HG03342 (cell line): Measurements from ENCODE around the gene PSMB1.

Experiments
- ATAC-seq: cut with Tn5 transposase; IDR thresholded peaks from one replicate; pipeline ENCODE4 v1.9.1; 2021; ENCODE audit warnings: mild to moderate bottlenecking, moderate library complexity; ENCODE audit not compliant: unreplicated experiment

PSMB1 gene

DNA sequence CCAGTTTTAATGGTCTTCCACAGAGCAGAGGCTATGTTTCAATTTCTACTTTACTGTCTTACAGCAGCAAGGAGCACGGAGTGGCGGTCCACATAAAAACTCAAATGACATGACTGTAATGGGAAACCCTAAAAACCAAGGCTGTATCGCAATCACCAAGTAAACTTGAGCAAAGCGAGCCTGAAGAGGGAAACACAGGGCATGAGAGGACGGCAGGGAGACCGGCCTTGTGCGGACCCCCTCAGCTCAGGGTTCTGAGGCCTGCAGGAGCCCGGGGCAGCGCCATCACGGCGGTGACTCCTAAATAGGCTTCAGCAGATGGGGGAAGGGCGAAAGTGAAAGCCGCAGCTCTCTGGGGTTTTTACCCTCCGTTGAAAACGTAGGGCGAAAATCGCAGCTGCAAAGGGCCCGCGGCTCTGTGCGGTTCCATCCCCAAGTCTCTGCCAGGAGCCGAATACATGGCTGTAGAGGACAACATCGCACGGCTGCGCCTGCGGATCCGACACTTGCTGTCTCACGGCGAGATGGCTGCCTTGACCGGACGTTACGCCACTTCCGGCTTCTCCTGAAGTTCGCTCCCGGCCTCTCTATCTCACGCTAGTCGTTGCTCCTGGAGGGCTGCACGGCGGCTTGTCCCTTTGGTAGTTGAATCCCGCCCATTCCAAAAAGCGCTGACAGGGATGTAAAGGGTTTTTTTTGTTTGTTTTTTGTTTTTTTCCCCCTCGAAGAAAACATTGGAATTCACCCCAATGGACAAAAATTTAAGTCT is at the start of gene PSMB1:
PSMB1 (minus strand) TSS at position 543 of the 769 bp plus-strand sequence; CDS start at position 478, 65 bp downstream.
- peak; percentile 51 for ATAC-seq

- no peak for ATAC-seq
Measured at GRCh38 chr6:170597278-170597677, 44.2 kb upstream of the PSMB1 start.

DNA sequence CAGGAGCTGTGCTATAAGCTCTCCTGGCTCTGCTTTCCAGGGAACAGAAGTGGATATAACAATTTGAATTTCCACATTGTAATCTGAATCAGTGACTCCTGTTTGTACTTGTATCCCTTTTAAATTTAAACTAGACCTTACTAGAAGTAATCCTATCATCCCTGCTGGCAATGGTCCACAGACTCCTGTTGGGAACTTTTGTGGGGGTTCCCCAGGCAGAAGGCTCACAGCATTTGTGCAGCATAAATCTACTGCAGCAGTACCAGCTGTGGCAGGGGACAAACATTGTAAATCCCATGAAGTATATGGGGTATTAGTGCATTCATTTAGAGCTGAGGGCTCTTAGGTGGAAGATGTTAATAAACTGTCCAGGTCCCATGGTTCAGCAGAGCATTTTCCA is 43.3 kb upstream of the PSMB1 start:
- ATAC-seq, result no peak

- ATAC-seq, result no peak
Measured at GRCh38 chr6:170590725-170591124, 37.6 kb upstream of the PSMB1 start.

GRCh38 chr6:170584954-170585498 is 31.9 kb upstream of the PSMB1 start:
- peak; percentile 37 for ATAC-seq

GRCh38 chr6:170584181-170584953 is 31.3 kb upstream of the PSMB1 start, which contains the start of gene PDCD2:
Gene PDCD2 (minus strand): TSS chr6:170584637. CDS start chr6:170584581, 56 bp downstream.
- peak; percentile 96 for ATAC-seq

DNA sequence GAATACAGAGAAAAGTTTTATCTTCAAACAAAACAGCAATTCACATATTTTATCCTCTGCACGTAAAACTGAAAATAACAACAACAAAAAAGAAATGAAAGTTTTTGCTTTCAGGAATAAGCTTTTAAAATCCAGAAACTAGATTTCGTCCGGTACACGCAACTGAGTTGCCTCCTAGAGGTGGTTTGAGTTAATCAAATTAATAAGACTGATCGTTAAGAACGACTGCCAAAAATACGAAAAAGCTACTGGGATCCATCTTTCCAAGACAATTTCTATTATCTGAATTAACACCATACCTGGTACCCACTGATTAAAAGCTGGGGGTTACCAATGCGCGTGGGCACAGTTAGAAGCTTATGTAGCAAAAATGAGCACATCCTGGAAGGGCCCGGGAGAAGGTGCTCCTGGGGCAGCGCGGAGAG is 30.7 kb upstream of the PSMB1 start:
- ATAC-seq, result no peak

GRCh38 chr6:170578909-170579308 is 25.8 kb upstream of the PSMB1 start:
- ATAC-seq, result no peak

- ATAC-seq, result no peak
Measured at GRCh38 chr6:170575250-170575649, 22.1 kb upstream of the PSMB1 start.

GRCh38 chr6:170572704-170573466 is 19.8 kb upstream of the PSMB1 start:
- ATAC-seq, result no peak

GRCh38 chr6:170564936-170565530 is 11.9 kb upstream of the PSMB1 start:
- ATAC-seq, result no peak

DNA sequence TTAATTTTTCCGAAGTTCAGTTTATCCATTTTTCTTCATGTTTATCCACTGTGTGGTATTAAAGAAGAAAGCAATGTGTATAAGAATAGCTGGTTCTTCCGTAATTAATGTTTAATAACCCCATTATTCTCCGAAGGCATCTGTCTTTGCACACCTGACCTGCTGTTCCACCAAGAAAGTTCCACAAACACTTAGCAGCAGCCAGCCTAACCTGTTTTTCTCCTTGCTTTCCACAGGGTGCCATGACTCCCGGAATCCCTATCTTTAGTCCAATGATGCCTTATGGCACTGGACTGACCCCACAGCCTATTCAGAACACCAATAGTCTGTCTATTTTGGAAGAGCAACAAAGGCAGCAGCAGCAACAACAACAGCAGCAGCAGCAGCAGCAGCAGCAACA is 8.4 kb upstream of the PSMB1 start:
- no peak for ATAC-seq

DNA sequence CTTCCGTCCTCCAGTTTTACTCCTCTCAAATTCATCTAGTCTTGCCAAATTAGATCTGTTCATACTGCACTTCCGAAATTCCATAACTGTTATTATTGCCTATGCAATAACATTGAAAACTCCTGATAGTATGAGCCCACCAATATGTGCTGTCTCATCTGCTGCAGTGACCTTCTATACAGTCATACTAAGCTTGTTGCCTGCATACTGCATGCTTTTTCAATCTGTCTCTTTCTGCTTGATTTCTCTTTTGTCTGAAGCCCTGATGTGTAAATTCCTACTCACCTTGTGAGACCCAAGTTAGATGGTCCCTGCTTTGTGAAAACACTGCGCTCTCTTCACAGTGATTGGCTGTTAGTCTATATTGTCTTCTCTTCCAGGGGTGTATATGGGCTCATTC is 2.2 kb upstream of the PSMB1 start:
- no peak for ATAC-seq

DNA sequence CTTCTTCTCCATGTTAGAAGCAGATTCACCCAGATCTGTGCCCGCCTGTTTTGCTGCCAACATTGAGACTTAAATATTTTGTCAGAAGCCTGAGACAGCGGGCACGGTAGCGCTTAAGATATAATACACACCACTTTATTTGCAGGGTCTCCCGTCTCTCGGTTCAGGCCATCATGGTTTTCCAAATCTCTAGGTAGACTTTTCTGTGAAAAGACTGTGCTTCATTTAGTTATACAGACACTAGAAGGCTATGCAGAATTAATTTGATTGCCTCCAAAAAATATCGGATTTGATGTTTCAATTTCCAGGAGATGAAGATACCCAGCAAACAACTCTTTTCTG is 1.7 kb upstream of the PSMB1 start:
- no peak for ATAC-seq

GRCh38 chr6:170554013-170554795 is 1.1 kb upstream of the PSMB1 start, which contains the start of gene TBP:
Gene TBP (plus strand): TSS chr6:170554369. CDS start chr6:170557030, 2,661 bp downstream.
- peak; percentile 96 for ATAC-seq

GRCh38 chr6:170553534-170554012 is 466 bp upstream of the PSMB1 start:
- peak; percentile 34 for ATAC-seq

GRCh38 chr6:170545405-170545804 is 7.7 kb downstream of the PSMB1 start:
- no peak for ATAC-seq

GRCh38 chr6:170542031-170542719 is 10.9 kb downstream of the PSMB1 start:
- no peak for ATAC-seq

GRCh38 chr6:170537329-170537728 is 15.8 kb downstream of the PSMB1 start:
- no peak for ATAC-seq
